Measurements from ENCODE around the gene H2AZ1.
"Not testable (repeated sequence)": the region's sequence is repeated elsewhere in the genome, so short reads cannot be mapped to it uniquely, and the experiment has no call there.

The H2AZ1 gene

GRCh38 chr4:99949999-99950912 is at the start of gene H2AZ1:
H2AZ1 (minus strand) TSS chr4:99950275; CDS start chr4:99950170, 105 bp downstream.
- peak; percentile 96 for DNase-seq

DNA sequence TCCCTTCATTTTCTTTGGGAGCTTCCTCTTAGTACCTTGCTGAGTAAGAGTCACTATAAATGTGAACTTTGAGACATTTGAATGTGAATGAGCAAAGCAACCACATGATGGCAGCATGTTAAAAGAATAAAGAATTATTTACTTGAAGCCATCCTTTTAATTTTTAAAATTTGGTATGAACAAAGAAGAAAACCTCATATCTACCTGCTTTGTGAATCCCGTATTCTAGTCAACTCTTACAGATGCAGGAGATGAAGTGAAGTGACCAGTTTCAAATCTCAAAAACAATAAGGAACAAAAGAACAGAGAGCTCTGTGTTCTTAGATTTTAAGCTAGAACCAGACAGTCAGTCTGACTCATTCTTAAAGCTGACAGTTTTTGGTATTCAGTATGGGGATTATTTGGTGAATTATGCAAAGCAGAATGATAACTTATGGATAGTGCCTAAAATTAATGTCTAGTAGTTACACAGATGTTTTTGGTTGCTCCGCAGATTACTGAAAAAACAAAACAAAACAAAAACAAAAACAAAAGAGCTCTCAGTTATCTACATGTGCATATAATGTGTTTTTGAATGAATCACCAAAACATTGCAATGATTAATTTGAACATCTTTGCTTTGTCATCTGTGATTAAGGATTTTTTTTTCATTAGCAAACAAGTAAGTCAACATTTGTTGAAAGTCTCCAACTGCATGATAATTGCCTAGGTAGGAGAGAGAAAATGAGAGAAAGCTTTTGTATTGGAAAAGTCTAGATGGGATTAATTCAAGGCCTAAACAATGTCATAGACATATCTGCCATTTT is 48.2 kb upstream of the H2AZ1 start:
- no peak for DNase-seq

GRCh38 chr4:99991741-99992140 is 41.7 kb upstream of the H2AZ1 start:
- DNase-seq: no peak

GRCh38 chr4:99987681-99988080 is 37.6 kb upstream of the H2AZ1 start:
- DNase-seq: no peak

DNA sequence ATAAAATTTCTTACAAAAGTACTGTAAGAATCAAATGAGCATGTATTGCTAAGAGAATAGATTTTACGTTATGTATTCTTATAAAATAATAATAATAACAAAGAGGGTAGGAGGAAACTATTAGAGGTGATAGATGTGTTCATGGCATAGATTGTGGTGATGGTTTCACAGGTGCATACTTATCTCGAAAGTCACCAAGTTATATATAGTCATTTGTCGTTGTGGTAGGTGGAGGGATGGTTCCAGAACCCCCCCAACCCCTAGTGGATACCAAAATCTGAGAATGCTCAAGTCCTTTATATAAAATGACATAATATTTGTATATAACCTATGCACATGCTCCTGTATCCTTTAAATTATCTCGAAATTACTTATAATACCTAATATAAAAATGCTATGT is 36.7 kb upstream of the H2AZ1 start:
- no peak for DNase-seq

- no peak for DNase-seq
These were observed 33.3 kb upstream of the H2AZ1 start for GRCh38 chr4:99983289-99983943.

DNA sequence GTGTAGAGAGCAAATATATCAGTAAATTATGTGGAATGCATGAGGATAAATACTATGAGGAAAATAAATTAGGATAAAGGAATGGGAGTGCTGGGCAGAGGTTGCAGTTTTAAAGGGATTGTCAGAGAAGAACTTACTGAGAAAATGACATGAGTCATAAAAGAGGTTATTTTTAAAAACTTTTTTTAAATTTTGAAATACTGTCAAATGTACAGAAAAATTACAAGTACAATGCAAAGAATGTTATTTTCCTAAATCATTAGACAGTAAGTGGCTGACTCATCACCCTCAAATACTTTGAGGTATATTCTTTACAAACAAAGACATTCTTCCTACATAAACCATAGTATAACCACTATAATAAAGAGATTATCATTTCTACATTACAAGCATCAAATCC is 29.8 kb upstream of the H2AZ1 start:
- no peak for DNase-seq

GRCh38 chr4:99971453-99972111 is 21.5 kb upstream of the H2AZ1 start:
- DNase-seq: no peak

DNA sequence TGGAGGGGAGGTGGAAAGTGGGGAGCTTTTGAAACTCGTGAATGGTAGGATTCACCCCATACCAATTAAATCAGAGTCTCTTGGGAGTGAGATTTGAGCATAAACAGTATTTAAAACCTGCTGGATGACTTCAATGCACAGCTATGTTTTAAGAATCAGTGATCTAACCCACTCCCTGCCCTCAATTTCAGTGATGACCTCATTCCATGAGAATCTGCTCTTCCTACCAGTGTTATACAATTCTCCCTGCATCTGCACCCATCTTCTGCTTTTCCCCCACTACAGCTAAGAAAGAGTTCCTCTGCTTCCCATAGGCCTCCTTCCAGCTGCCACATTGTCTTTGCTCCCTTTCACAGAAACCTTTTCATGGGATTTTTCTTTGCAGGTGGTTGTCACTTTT is 18.3 kb upstream of the H2AZ1 start:
- no peak for DNase-seq

GRCh38 chr4:99966692-99967091 is 16.6 kb upstream of the H2AZ1 start:
- no peak for DNase-seq

DNA sequence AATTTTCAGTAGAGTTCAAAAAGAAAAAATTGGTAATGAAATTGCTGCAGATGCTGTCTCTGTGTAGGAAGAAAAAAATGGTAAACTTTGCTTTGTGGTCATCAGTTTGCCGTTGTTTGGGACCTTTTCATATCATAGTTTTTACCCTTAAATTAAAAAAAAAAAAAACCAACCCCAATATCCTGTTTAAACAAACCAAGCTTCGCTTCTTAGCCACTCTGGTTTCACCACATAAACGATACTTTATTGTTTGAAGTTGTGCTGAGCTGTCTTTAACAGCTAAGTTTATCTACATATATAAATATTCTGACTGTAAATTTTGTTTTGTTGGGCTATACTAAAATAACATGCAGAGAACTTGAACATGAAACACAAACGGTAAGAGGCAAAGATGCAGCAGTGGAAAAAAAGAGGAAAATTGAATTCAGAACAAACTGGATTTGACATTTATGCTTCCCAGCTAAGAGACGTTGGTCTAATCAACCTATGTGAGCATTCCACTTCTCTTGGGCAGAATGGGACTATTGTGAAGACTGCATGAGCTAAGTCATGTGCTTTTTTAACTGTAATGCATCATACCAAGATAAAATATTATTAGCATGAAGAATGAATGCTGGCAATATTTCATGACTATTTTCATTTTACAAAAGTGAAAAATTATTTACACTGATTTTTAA is 15.7 kb upstream of the H2AZ1 start:
- DNase-seq: no peak

DNA sequence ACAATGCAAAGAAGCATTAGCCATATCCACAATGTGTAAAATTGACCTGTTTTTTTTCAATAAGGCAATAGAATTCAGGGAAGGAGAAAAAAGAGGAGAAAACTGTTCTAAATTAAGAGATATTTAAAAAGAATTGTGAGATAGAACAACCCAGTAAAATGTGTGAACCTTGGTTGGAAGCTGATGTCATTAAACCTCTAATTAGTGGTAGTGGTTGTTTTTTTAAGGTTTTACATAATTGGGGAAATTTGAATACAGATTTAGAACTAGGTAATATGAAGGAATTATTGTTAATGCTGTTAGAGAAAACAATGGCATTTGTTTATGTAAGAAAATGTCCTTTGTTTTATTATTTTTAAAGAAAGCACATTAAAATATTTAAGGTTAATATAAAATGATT is 15.1 kb upstream of the H2AZ1 start:
- no peak for DNase-seq

DNA sequence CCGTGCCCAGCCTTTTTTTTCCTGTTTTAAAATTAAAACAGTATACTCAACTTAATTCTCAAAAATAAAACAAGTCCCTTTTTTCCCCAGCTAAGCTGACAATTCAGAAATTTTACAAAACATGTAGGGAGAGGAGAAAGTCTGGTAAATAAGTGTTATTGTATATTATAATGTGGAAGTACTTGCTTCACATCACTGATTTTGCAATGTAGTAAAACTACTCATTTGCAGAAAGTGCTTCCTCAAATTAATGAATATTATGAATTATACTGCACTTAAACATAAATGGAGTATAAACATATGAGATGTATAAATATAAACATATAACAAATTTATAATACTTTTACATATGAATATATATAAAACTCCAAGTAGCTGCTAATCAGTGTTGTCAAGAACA is 11.6 kb upstream of the H2AZ1 start:
- DNase-seq: no peak

GRCh38 chr4:99960648-99961047 is 10.6 kb upstream of the H2AZ1 start:
- no peak for DNase-seq

DNA sequence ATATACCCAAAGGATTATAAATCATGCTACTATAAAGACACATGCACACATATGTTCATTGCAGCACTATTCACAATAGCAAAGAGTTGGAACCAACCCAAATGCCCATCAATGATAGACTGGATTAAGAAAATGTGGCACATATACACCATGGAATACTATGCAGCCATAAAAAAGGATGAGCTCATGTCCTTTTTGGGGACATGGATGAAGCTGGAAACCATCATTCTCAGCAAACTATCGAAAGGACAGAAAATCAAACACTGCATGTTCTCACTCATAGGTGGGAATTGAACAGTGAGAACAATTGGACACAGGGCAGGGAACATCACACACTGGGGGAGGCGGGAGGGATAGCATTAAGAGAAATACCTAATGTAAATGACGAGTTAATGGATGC is 8.1 kb upstream of the H2AZ1 start:
- not testable (repeated sequence) for DNase-seq

DNA sequence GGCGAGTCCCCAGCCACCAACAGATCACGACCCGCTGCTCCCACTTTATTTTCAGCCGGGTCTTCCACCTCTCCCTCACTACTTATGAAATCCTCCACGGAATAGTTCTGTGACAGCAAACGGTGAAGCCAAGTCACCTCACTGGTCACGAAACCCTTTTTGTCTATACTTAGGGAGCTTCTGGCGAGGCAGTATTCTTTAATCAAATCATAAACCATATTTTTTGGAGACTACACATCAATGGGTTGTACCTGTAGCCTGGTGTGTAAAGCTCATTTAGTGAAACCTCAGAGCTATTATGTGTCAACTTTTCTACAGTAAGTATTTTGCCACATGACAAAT is 809 bp upstream of the H2AZ1 start:
- no peak for DNase-seq

- peak; percentile 82 for DNase-seq
These were observed 759 bp downstream of the H2AZ1 start for GRCh38 chr4:99949034-99949998.

GRCh38 chr4:99947608-99948007 is 2.5 kb downstream of the H2AZ1 start:
- DNase-seq: no peak

DNA sequence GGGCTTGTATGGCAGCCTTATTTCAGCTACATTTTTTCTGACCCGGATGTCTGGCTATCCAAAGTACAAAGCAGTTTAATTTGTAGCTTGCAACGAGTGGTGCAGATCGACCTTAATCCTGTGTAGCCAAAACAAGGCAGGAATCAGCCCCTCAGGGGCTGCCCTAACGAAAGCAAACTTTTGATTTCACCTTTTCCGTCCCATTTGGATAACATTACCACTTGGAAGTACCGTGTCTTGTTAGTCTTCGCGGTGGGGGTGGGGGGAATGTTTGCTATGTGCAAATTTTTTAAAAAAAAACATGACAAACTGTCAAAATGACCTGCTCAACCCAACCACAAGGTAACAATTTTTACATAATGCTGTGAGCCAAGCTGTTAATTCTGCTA is 2.9 kb downstream of the H2AZ1 start:
- DNase-seq: no peak

- peak; percentile 78 for DNase-seq
These were observed 3.5 kb downstream of the H2AZ1 start, which contains the start of gene DNAJB14 for GRCh38 chr4:99946356-99947189. DNAJB14 (minus strand) TSS chr4:99946618; CDS start chr4:99946571, 47 bp downstream.
